ENCODE data around the gene APLP2.
A peak's percentile ranks its signal among the peaks of the same experiment; 100 is the strongest.
"Not testable (repeated sequence)": the region's sequence is repeated elsewhere in the genome, so short reads cannot be mapped to it uniquely, and the experiment has no call there.

Gene APLP2

DNA sequence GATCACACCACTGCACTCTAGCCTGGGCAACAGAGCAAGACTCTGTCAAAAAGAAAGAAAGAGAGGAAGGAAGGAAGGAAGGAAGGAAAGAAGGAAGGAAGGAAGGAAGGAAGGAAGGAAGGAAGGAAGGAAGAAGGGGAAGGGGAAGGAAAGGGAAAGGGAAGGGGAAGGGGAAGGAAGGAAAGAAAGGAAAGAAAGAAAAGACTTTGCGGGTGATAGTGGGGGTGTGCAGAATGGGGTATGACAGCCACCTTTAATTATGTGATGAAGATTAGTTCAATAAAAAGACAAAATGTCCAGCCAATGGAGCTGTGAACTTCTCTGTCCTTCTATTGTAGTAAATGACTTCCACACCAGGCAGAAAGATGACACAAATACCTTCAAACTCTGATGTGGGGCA, 8.7 kb upstream of the APLP2 start:
- DNase-seq: no peak

DNA sequence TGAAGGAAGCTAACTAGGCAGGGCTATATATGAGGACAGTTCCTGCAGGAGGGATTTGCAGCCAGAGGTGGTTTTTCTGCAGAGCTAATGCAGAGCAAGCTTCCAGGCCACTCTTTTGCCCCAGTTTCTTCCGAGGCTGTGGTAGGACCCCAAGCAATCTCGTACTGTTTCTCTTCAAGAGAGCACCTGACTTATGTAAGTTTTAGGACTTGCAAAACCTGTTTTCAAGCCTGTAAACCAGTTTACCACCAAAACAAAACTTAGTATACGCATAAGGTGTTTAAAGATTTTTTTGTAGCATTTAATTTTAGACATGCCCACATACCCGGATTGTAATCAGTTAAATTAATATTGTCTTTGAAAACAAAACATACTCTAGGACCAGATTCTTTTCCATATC, 7.7 kb upstream of the APLP2 start:
- no peak for DNase-seq

DNA sequence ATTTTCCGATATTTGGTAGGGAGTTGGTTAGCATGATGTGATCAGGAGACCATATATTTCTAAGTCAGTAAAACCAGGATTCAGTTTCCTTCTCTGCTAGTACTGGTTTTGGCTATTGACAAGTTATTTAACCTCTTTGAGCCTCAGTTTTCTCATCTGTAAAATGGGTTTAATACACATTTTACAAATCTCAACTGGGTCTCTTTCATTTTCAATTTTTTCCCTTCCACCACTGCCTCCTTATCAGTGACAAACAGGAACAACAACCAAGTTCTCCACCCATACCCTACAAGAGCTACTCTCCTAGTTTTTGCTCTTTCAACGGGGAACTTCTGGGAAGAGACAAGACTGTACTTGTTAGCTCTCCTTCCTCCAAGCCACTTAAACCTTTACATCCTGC, 6.2 kb upstream of the APLP2 start:
- DNase-seq: no peak

DNA sequence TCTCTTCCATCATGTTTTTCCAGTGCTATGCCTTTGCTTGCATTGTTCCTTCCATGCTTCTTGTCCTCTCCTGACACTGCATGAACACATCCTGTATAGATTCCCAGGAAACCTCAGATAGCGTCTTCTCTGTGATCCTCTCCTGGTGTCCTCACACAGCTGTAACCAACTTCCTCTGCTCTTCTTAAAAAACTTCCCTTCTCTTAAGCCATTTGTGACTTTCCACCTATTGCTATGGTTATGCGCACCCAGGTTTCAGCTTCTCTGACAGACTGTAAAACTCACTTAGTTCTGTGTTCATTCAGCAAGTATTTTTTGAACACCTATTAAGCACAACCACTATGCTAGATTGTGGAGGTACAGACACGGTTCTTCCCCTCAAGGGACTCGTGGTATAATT, 5.1 kb upstream of the APLP2 start:
- no peak for DNase-seq

DNA sequence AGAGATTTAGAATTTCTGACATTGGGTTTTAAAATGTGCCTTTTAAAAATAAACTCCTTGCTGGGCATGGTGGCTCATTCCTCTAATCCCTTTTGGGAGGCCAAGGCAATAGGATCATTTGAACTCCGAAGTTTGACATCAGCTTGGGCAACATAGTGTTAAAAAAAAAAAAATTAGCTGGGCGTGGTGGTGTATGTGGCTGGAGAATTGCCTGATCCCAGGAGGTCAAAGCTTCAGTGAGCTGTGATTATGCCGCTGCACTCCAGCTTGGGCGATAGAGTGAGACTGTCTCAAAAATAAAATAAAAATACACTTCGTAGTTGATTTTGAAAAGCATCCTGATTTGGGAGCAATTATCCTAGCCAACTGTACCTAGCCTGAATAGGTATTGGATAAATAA, 3.4 kb upstream of the APLP2 start:
- no peak for DNase-seq

DNA sequence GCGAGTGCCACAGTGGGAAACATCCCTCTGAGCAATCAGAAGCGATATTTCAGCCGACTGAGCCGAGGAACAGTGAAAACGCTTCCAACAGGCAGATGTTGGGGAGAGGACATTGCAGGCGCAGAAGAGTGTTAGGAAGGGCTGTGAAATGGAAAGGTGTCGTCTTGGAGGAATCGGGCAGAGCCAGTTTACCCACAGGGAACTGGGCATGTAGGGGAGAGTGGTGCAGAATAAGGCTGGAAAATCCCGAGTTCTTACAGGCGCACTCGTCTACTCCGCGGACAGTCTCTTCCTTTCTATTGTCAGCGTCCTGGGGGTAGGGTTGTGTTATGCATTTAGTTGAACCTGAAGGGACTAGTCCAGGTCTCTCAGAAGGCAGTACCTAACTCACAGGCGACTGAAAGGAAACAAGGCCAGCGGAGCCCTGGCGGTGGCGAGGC, 1.1 kb upstream of the APLP2 start:
- no peak for DNase-seq

DNA sequence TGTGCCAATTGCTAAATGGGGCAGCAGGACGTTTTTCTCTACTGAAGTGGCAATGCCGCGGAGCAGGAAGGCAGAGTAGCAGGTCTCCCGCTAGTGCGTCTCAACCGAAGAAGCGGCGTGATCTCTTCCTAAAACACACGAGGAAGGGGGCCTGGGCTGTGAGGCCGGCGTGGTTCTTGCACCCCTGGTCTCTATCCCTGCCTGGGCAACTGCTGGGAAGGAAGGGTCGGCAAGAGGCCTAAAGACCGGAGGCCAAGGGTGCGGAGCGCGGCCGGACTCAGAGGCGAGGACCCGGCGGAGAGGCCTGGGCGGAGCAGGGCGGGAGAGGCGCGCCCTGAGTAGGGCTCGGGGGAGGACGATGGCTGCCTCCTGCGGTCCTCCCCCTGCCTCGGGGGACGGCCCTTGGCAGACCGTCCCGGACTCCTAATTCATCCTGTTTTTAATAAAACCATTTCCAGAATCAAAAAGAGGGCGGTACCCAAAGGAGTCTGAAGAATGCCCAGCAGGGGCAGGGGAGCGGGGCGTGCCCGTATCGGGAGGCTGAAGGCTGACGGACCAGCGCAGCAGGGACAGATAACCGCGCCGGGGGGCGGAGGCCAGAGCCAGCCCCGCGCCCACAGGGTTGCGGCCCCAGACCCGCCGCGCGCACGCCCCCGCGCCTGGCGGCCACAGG, 572 bp upstream of the APLP2 start:
- DNase-seq: peak; percentile 69

DNA sequence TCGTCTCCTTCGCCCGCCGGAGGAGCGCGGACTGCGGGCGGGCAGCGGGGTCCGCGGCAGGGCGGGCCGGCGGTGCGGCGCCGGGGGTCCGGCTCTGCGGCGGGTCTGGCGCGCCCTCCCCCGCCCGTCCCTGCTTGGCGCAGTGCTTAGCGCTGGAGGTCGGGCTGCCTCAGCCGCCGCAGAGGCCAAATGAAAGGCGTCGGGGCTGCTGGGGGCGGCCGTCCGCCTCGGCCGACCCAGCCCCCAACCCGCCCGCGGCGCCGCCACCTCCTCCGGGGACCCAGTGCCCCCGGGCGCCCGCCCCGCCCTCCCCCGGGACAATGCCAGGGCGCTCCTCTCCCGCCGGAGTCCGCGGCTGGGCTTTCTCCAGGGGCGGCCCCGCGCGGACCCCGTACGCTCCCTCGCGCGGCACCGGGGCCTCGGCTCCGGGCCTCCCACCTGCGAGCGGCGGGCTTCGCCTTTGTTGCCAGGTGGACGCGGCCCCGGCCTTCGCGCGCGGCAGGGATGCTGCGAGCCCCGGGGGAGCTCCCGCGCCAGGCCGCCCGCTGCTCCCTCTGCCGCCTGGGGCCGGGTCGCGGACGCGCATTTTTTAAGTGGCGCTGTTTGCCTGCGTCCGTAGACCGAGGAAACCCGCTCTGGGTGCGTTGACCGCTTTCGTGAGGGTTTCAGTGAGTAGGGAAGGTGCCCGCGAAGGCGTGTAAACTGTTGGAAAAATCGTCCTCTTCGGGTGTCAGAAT, 583 bp downstream of the APLP2 start:
- DNase-seq: peak; percentile 47

DNA sequence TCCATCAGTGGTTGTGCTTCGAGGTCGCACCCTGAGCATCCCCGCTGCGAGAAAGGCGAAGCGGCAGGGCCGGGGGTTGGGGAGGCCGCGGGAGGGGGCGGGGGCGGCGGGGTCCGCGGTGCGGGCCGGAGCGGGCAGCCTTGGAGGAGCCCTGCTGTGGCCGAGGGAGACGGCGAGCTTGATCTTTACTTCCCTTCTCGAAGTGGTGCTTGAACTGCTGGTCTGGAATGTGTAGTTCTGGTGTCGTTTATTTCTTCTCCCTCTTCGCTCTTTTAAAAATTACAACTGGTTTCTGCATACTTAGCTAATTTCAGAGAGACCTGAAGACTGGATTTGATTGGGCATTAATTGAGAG, 1.1 kb downstream of the APLP2 start:
- DNase-seq: no peak

DNA sequence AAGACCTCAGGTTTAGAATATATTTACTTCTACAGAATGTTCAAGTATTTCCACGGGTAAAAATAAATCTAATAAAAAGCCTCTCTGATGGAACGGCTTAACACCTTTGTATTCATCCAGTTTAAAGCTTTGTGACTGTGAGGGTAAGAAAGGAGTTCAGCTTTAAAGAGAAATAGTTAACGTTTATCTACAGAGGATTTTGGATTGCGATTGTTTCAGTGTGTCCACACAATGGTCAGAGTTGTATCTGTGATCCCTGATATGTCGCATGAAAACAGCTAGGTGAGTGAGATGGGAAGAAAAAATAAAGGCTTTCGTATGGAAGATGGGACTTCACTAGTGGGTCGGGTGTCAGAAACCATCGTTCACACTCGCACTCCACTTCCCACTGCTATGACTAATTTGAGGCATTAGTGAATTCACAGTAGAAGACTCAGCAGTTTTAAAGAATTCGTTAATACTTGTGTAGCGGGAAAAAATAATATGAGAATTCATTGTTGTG, 1.6 kb downstream of the APLP2 start:
- no peak for DNase-seq

DNA sequence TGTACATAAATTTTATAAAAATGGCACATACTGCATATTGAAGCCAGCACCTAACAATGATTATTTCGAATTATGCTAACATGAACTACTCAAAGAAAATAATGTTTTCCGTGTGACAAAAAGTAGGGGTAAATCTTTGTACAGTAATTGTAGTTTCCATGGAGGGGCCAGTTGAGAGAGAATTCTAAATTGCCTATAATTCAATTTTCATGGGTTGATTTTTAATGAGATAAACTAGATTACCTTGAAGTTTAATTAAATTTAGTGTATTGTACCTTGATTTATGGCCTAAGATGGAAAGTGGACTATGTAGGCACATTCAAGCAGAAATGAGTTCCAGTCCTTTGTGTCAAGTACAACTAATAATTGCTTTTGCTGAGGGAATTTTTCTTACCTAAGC, 5.0 kb downstream of the APLP2 start:
- DNase-seq: no peak

DNA sequence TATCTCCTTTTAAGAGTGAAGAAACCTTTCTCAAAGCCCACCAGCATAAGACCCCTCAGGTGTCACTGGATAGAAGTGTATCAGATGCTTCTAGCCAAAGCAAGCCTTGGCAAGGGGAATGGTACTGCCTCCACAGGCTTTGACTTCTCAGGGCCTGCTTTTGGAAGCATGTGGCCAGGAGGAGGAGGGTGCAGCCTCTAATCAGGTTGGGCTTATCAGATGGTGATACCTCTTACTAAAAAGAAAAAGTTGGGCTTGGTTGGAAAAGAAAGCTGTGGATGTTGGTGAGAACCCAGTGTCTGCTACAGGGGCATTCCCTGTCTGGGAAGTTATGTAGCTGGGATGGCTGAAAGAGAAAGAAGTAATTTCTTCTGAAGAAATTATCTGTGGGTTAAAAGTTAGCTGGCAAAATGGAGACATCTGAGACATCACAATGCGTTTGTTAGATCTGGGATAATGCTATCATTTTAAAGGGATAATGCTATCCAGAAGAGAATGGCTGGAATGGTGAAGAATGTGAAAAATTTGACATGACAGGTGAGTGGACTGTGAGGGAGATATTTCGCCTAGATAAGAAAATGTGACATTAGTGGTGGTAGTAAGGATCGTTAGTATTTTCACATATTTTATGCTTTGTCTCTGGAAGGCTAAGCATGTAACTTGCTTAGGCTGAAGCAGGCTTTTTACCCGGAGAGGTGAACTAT, 7.2 kb downstream of the APLP2 start:
- no peak for DNase-seq

DNA sequence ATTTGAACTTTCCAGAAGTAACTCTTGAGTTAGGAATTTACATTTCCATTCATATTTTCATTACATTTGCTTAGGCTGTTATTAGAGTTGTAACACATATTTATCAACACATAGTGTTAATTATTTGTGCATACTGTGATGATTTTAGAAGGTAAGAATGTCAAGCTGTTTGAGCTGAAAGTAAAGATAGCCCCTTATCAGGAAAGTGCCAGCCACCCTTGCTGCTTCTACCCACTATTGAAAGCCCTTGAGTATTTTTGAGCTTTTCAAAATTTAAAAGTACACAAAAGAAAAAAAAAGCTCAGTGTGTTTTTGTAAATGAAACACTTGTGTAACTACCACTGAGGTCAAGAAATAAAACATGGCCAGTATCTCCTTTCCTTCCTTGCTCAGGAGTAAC, 8.0 kb downstream of the APLP2 start:
- DNase-seq: no peak

DNA sequence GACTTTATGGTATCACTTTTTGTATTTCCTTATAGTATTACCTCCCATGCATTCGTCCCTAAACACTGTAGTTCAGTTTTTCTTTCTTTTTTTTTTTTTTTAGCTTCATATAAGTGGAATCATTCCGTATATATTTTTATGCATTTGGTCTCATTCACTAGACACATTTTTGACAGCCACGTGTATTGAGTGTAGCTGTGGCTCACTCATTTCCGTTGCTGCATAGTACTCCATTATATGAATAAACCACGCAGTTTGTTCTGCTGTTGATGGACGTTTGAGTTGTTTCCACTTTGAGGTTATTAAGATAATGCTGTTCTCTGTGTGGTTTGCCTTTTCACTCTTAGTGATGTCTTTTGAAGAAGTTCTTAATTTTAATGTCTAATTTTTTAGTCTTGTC, 8.4 kb downstream of the APLP2 start:
- DNase-seq: no peak

DNA sequence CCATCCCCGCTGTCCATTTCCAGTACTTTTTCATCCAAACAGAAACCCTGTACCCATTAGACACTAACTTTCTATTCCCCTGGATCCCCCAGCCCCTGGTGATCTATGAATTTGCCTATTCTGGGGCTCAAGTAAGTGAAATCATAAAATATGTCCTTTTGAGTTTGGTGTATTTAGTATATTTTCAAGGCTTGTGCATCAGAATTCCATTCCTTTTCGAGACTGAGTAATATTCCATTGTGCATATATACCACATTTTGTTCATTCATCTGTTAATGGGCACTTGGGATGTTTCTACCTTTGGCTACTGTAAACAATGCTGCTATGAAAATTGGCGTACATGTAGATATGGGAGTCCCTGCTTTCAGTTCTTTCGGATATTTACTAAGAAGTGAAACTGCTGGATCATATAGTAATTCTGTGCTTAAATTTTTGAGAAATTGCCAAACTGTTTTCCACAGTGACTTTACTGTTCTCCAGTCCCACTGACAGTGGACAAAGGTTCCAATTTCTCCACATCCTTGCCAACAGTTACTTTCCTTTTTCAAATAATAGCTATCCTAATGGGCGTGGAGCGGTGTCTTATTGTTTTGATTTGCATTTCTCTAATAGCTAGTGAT, 16.1 kb downstream of the APLP2 start:
- no peak for DNase-seq

DNA sequence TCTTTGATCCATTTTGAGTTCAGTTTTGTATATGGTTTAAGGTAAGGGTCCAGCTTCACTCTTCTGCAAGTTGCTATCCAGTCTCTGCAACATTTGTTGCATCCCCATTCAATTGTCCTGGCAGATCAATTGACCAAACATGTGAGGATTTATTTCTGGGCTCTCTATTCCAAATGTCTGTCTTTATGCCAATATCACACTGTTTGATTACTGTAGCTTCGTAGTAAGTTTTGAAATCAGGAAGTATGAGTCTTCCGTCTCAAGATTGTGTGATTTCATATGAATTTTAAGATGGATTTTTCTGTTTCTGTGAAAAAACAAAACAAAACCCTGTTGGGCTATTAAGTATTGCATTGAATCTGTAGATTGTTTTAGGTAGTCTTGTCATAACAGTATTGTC, 17.0 kb downstream of the APLP2 start:
- no peak for DNase-seq

DNA sequence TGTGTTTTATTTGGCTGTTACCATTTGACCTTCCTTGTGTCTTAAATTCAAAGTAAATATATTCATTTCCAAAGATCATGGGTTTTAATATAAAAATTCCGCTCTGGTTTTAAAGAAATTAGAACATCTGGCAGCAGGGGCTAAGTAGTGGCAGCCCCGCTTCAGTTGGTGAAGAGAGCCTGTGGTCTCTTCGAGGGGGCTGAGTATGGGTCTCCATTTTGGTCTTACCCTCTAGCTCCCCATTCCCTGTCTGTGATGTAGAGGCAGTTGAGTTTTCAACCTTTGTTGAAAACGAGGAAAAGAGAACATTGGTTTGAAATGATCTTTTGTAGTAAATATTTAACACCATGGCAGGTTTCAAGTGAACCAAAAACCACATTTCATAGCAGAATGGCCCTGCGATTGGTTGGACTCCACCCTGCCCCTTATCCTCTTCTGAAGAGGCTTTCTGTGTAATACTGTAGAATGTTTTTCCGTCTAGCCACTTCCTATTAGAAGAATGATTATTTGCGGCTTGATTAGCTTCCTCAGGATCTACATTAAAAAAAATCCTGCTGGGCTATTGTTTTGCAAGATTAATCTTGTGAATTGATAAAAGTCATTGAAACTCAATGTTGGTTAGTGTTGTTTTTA, 17.7 kb downstream of the APLP2 start:
- no peak for DNase-seq

DNA sequence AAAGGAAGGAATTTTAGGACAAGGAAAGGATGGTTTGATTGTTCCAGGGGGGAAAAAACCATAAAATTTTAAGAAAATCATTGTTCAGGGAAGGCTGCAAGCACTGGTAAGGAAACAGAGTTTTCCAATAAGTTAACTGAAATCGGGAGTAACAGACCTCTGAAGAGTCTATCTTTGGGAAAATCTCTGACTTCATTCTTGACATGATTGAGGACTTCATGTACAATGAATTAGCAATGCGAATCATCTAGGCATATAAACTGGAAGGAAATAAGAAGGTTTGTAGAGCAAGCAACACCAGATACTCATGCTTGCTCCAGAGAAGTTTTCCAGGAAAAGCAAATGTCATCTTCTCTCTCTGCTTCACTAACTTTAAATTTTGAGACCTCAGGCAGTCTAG, 18.5 kb downstream of the APLP2 start:
- no peak for DNase-seq

DNA sequence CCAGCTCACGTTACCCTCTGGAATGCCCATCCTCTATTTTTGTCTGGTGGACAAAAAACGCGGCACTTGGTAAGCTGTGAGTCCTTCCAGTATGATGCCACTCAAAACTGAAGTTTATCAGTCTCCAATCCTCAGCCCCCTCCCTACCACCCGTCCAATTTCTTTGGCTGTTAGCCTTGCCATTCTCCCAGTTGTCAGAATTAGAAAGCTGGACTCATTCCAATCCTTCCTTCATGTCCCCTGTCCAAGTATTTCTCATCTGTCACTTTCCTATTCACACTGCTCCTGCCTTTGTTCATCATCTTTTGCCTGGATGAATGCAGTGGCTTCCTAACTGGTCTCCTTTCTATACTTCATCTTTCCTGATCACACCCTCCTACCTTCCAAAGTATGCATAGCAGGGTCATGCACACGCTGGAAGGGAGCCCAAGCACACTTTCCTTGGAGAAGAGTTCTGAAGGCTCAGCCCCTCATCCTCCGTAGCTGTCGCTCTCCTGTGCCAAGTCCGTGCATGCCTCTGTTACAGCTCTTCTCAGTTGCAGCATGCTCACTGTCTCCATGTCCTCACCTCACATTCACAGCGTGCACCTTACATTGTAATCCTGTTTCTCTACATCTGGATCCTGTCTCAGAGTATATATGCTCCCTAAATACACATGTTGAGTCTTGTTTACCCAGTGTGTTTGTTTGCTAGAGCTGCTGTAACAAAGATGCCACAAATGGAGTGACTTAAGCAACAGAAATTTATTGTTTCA, 19.4 kb downstream of the APLP2 start:
- no peak for DNase-seq

DNA sequence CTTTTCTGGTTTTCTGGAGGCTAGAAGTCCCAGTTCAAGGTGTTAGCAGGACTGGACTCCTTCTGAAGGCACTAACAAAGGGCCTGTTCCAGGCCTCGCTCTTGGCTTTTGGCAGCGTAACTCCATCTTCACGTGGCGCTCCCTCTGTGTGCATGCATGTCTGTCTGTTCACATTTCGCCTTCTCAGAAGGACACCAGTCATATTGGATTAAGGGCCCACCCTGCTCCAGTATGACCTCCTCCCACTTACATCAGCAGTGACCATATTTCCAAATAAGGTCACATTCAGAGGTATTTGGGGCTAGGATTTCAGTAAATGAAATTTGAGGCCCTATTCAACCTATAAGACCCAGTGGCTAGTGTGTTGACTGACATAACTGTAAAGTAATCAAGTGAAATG, 20.0 kb downstream of the APLP2 start:
- no peak for DNase-seq

DNA sequence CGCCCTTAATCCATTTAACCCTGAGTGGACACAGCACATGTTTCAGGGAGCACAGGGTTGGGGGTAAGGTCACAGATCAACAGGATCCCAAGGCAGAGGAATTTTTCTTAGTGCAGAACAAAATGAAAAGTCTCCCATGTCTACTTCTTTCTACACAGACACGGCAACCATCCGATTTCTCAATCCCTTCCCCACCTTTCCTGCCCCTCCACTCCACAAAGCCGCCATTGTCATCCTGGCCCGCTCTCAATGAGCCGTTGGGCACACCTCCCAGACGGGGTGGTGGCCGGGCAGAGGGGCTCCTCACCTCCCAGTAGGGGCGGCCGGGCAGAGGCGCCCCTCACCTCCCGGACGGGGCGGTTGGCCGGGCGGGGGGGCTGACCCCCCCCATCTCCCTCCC, 20.8 kb downstream of the APLP2 start:
- not testable (repeated sequence) for DNase-seq

DNA sequence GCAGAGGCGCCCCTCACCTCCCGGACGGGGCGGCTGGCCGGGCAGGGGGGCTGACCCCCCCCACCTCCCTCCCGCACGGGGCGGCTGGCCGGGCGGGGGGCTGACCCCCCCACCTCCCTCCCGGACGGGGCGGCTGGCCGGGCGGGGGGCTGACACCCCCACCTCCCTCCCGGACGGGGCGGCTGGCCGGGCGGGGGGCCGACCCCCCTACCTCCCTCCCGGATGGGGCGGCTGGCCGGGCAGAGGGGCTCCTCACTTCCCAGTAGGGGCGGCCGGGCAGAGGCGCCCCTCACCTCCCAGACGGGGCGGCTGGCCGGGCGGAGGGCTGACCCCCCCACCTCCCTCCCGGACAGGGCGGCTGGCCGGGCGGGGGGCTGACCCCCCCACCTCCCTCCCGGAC, 21.5 kb downstream of the APLP2 start:
- DNase-seq: not testable (repeated sequence)
